ENCODE results near the gene FOXL1.

GRCh38 chr16:86609115-86609514 lies 30.8 kb downstream of the FOXL1 start:
- TF ChIP-seq SUZ12 (IDR thresholded peaks at IDR 0.05; ENCODE audit: extremely low read depth, insufficient read depth, insufficient read length) (no peak), YY1 (IDR thresholded peaks at IDR 0.05; ENCODE audit: insufficient read depth, insufficient read length) (no peak), ZNF274 (IDR thresholded peaks at IDR 0.05; ENCODE audit: low read depth, low read length) (no peak)

Data from NT2/D1 (cell line).